Ishikawa (cell line): Measurements from ENCODE around the gene ZNF469.

Experiments used
- CEBPB ChIP-seq: IDR thresholded peaks from 2 replicates; pipeline ENCODE4 v1.6.1; 2012
- CREB1 ChIP-seq: IDR thresholded peaks from 2 replicates; pipeline ENCODE4 v1.6.1; 2012; ENCODE audit warnings: low read depth
- EP300 ChIP-seq: IDR thresholded peaks from 2 replicates; pipeline ENCODE4 v1.6.1; 2012; ENCODE audit warnings: borderline replicate concordance
- RAD21 ChIP-seq: IDR thresholded peaks from 2 replicates; pipeline ENCODE4 v1.6.1; 2012; ENCODE audit warnings: low read depth
- REST ChIP-seq: IDR thresholded peaks from 2 replicates; pipeline ENCODE4 v1.6.1; 2012; ENCODE audit warnings: low read depth, mild to moderate bottlenecking
- TAF1 ChIP-seq: IDR thresholded peaks from 2 replicates; pipeline ENCODE4 v1.6.1; 2012; ENCODE audit warnings: low read depth, mild to moderate bottlenecking
- USF1 ChIP-seq: IDR thresholded peaks from 2 replicates; pipeline ENCODE4 v1.6.1; 2012
- YY1 ChIP-seq: IDR thresholded peaks from 2 replicates; pipeline ENCODE4 v1.6.1; 2012; ENCODE audit warnings: low read depth
- ZBTB7A ChIP-seq: IDR thresholded peaks from 2 replicates; pipeline ENCODE4 v1.6.1; 2012; ENCODE audit warnings: low read depth
- TF ChIP-seq, protein P1 (sequence below): IDR thresholded peaks from 2 replicates; pipeline ENCODE4 v1.6.1; 2012

GRCh38 chr16:88361775-88362174, 21.0 kb upstream of the ZNF469 start:
- no peak for TF ChIP-seq REST
- TF ChIP-seq RAD21, result no peak
- no peak for TF ChIP-seq EP300
- TF ChIP-seq, protein P1, sequence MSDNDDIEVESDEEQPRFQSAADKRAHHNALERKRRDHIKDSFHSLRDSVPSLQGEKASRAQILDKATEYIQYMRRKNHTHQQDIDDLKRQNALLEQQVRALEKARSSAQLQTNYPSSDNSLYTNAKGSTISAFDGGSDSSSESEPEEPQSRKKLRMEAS, result no peak
- no peak for TF ChIP-seq CEBPB
- TF ChIP-seq USF1, result no peak
- no peak for TF ChIP-seq TAF1
- TF ChIP-seq ZBTB7A, result no peak
- TF ChIP-seq YY1, result no peak
- TF ChIP-seq CREB1, result no peak
